Activated effector memory CD4-positive, alpha-beta T cell treated with Interleukin-2 at 50 U/mL for 16 hours (primary cell): Measurements from ENCODE around the gene CMPK1.

Experiments
- DNase-seq: peaks from one replicate; pipeline ENCODE4 v3.0.0-alpha.2; 2020

The CMPK1 gene

GRCh38 chr1:47396671-47397196, 63.1 kb downstream of the CMPK1 start:
- DNase-seq: no peak

GRCh38 chr1:47399138-47399845, 65.7 kb downstream of the CMPK1 start:
- DNase-seq: no peak

DNA sequence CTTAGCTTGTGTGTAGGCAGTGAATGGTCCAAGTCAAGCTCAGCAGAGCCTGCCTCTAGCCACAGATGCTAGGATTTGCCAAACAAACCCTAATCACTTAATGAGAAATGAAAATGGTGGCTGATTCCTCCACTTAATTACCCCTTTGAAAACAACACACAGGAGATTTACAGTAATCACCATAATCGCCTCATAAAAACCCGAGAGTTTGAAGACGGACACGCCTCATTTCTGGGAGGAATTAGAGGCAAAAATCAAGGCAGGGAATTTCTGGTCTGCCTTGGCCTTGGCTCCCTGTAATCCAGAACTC, 66.2 kb downstream of the CMPK1 start:
- DNase-seq: no peak

DNA sequence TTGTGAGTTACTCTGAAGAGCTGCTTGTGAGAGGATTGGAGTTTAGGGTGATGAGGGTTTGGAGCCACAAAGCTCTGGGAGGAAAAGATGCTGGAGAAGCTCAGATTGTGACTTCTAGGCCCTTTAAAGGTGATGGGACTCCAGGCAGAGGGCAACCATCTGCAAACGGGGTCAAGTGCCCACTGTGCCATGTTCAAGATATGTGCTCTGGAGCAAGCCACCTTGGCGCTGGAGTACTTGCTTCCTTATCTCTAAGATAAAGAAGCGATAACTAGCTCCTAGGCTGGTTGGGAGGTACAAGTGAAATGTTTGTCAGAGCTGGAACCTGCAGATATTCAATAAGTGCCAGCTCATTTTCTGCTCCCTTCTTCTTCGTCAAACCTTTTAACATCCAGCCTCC, 68.2 kb downstream of the CMPK1 start:
- DNase-seq: no peak

DNA sequence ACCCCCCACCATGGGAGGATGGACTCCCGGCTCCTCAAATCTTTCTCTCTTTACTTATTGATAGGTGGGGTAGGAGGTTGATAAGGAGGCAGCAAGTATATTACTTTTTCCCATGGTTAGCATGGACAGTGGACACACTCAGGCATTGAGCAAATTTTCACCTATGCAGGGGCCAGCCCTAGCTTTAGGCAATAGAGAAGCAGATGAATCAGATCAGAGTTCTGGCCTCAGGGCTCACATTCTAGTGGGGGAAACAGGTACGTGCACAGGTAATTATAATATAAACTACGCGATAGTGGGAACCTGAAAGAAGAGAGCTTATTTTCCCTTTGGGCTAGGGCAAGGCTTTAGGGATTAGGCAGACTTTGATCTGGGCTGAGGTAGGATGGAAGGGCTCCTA, 69.0 kb downstream of the CMPK1 start:
- no peak for DNase-seq

- DNase-seq: no peak
Measured at GRCh38 chr1:47403321-47403910, 69.8 kb downstream of the CMPK1 start.

- no peak for DNase-seq
Measured at GRCh38 chr1:47405697-47406096, 72.1 kb downstream of the CMPK1 start.

- DNase-seq: no peak
Measured at GRCh38 chr1:47406966-47407365, 73.4 kb downstream of the CMPK1 start.

- DNase-seq: no peak
Measured at GRCh38 chr1:47407481-47407880, 73.9 kb downstream of the CMPK1 start.

DNA sequence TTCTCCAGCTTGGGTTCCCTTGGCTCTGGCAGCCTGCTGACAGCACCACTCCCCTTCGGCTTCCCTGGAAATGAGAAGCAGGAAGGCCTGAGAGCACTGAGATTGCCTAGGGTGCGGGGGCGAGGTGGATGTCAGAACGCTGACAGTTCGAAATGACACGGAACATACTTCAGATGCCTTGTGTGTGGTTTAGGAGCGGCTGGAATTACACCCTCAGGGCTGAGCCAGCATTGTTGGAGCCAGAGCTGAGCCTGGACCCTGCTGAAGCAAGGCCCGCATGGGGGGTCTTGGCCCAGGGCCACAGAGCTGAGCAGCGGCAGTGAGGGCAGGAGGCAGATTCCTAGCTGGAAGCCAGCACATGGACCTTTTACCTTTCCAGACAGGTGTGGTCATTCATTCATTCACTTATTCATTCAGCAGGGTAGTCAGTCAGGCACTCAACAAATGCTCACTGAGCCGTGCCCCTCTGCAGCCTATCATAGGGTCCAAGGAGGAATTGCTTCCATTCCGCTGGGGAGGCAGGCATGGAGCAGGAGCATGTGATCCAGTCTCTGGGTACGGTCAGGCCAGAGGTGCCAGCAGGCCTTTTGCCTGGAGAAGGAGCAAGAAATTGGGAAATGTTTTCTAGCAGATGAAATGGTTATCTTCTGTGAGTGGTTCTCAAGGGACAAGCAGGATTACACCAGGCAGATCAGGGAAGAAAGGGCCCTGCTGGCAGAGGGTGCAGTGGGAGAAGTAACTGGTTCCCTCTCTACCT, 75.9 kb downstream of the CMPK1 start:
- no peak for DNase-seq

DNA sequence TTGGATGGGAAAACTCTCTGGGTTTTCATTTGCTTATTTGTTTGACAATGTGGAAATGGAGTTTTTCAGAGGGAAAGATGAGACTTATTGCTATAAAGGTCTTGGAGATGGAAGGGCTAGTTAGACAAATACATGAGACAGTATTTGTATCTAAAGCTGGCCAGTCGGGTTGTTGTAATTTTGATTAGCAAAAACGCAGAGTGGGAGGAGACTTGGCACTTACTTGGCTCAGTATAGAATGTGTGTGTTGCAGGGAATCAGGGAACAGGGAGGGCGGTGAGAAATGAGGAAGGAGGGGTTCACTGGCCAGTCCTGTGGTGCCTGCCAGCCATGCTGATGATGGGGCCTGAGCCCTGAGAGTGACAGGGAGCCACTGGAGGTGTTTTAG, 76.5 kb downstream of the CMPK1 start:
- no peak for DNase-seq

DNA sequence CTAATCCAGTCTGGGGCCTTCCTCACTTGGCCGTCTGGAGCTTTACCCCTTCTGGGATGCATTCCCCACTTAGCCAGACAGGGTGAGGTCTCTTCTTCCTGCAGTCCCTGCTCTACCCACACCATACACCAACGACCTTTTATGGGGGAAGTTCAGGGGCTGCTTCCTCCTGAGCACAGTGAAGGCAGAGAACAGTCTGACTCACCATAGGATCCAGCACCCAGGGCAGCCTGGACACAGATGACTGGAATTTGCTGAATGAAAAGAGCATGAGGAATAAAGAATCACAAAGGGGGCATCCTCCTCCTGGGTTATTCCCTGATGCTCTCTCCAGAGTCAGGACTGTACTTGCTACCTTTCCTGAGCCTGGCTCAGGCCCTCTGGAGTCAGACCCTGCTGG, 77.8 kb downstream of the CMPK1 start:
- no peak for DNase-seq

DNA sequence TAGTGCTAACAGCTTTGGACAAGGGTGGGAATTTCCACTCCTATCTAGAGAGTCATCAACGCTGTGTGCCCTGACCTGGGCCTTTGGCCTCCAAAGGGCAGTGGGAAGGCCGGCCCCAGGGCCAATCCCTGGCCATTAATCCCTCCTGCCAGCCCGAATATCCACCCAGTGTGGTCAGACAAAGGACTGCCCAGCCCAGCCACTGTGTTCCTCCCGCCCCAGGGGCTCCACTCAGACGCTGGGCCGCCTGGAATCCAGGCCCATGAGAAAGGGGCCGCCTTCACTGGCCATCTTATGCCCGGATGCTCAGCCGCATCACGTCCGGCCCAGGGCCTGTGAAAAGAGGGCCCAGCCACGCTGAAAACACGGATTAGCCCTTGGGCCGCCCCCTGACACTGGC, 78.8 kb downstream of the CMPK1 start:
- no peak for DNase-seq

DNA sequence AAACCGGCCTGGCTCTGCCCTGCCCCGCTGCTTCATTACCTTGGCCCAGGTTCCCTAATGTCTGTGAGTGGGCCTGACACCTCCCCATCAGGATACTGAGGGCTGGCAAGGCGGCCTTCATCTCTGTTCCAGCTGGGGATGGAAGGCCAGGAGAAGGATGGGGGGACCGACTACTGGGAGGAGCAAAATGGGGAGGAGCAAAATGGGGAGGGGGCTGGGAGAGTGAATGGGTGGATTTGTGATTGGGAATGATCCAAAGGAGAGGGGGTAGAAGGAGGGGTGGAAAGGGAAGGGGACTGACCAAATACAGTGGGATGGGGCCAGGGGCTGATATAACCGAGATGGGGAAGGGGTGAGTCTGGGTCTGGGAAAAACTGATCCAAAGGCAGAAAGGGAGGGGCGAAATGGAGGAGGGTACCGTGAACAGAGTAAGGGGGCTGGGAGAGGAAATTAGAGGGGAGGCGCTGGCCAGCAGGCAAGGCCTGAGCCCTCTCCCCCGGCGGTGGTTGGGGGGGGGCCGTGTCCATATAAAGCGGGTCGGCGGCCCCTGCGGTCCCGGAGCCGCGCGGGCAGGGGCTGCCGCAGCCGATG, 82.2 kb downstream of the CMPK1 start, which contains the start of gene FOXE3:
Gene FOXE3, plus strand, starts transcription at position 558 of the 591 bp plus-strand sequence. Its CDS starts 31 bp downstream, at position 589.
- no peak for DNase-seq

GRCh38 chr1:47416319-47417169, 83.0 kb downstream of the CMPK1 start:
- DNase-seq: no peak

GRCh38 chr1:47417170-47418044, 83.8 kb downstream of the CMPK1 start:
- DNase-seq: no peak

GRCh38 chr1:47418122-47418521, 84.5 kb downstream of the CMPK1 start:
- no peak for DNase-seq

DNA sequence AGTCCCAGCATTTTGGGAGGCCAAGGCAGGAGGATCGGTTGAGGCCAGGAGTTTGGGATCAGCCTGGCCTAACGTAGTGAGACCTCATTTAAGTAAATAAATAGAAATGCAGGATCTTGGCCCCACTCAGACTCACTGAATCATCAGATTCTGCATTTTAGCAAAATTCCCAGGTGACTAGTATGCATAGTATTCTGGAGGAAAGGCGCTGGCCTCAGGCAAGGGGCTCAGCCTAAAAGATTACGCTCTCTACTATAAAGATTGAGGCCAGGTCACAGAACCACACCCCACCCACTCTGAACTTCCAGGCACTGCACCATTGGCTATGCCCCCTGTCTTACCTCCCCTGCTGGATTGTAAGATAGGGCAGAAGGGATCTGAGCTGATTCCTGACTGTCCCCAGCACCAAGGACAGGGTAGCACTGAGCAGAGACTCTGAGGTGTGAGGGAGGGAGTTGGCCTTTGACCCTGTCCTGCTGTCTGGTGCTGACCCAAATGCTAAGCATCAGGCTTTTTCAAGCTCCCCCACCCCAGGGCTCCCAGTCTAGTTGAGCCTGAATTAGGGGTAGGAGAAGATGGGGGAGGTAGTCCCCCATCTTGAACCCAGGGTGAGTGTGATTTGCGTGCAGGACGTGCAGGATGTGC, 85.2 kb downstream of the CMPK1 start:
- no peak for DNase-seq

DNA sequence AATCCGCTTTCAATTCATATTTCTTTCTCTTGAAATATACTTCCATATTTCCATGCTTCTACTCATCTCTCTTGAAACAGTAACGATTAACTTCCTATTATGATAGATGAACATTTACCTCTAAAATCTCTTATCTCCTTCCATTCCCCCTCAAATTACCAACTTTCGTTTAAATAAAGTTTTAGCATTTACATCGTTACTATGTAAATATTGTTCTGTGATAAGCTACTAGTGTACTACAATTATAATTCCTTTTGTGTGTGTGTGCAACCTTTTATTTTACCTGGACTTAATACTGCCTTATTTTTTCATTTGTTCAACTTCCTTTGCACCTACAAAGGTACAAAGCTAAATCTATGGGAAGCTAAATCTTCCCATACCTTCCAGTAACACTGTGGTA, 87.0 kb downstream of the CMPK1 start:
- no peak for DNase-seq

DNA sequence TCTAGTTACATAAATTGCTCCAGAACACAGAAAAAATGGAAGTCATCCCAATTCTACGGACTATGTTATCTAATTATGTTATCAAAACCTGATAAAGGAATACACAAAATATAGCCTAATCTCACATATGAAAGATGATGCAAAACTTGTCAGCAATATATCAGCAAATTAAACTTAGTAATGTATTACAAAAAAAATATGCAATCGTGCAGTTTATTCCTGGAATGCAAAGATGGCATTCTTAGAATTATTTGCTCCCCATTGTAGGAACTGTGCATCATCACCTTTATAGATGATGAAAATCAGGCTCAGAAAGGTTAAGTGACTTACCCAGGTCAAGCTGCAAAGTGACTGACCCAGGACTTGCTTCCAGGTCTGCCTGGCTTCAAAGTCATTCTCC, 90.3 kb downstream of the CMPK1 start:
- DNase-seq: no peak

DNA sequence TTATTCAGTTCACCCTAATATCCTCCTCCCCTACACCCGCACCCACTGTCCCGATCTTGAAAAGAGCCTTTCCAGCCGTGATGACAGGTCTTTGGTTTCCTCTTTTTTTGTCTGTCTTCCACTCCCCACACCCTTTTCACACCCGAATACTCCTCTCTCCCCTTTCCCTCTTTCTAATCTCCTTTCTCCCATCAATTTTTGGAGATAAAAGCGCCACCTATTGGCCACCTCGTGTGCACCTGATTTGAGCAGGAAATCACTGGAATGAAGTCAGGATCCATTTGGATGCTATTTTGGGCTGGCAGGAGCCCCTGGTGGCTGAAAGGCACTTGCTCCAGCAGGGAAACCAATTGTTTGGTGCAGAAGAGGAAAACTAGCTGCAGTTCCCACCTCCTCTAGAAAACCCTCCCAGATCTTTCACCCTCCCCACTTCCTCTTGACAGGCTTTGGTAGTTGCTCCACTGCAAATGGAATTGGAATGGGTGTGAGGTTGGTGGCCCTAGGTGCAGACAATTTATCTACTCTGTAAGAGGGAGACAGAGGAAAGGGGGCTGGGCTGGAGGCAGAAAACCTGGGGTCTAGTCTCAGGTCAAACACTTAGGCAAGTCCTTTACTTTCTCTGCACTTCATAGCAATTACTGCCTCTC, 90.9 kb downstream of the CMPK1 start:
- DNase-seq: no peak
